ENCODE data around the gene CDRT4.

The CDRT4 gene

GRCh38 chr17:15406081-15406480, 61.3 kb downstream of the CDRT4 start:
- Histone ChIP-seq H3K27me3 (ENCODE audit: control insufficient read depth, insufficient read depth, low read length) (no peaks in the 10 kb centered on the region), H3K27ac (ENCODE audit: low read depth, low read length) (no peak overlapping the region), H3K4me3 (ENCODE audit: low read depth, low read length) (no peak overlapping the region), H3K36me3 (ENCODE audit: control insufficient read depth, insufficient read depth, low read length) (no peaks in the 10 kb centered on the region), H3K9me3 (ENCODE audit: control insufficient read depth, insufficient read depth, low read length) (no peaks in the 10 kb centered on the region), H3K9ac (ENCODE audit: low read depth, low read length) (no peak overlapping the region), H3K4me1 (ENCODE audit: control insufficient read depth, insufficient read depth, low read length) (no peaks in the 10 kb centered on the region)

GRCh38 chr17:15405058-15405415, 62.4 kb downstream of the CDRT4 start:
- Histone ChIP-seq H3K4me1 (ENCODE audit: control insufficient read depth, insufficient read depth, low read length) (no peaks in the 10 kb centered on the region), H3K36me3 (ENCODE audit: control insufficient read depth, insufficient read depth, low read length) (no peaks in the 10 kb centered on the region), H3K9ac (ENCODE audit: low read depth, low read length) (no peak overlapping the region), H3K27me3 (ENCODE audit: control insufficient read depth, insufficient read depth, low read length) (no peaks in the 10 kb centered on the region), H3K27ac (ENCODE audit: low read depth, low read length) (no peak overlapping the region), H3K9me3 (ENCODE audit: control insufficient read depth, insufficient read depth, low read length) (no peaks in the 10 kb centered on the region), H3K4me3 (ENCODE audit: low read depth, low read length) (no peak overlapping the region)

- H3K36me3 ChIP-seq (ENCODE audit: control insufficient read depth, insufficient read depth, low read length) = no peaks in the 10 kb centered on the region
- no peak overlapping the region for H3K27ac ChIP-seq (ENCODE audit: low read depth, low read length)
- no peak overlapping the region for H3K4me3 ChIP-seq (ENCODE audit: low read depth, low read length)
- no peaks in the 10 kb centered on the region for H3K9me3 ChIP-seq (ENCODE audit: control insufficient read depth, insufficient read depth, low read length)
- H3K4me1 ChIP-seq (ENCODE audit: control insufficient read depth, insufficient read depth, low read length) = no peaks in the 10 kb centered on the region
- H3K9ac ChIP-seq (ENCODE audit: low read depth, low read length) = no peak overlapping the region
- no peaks in the 10 kb centered on the region for H3K27me3 ChIP-seq (ENCODE audit: control insufficient read depth, insufficient read depth, low read length)
Measured at GRCh38 chr17:15404106-15405057, 63.0 kb downstream of the CDRT4 start.

GRCh38 chr17:15403276-15403939, 64.0 kb downstream of the CDRT4 start:
- no peak overlapping the region for H3K9ac ChIP-seq (ENCODE audit: low read depth, low read length)

DNA sequence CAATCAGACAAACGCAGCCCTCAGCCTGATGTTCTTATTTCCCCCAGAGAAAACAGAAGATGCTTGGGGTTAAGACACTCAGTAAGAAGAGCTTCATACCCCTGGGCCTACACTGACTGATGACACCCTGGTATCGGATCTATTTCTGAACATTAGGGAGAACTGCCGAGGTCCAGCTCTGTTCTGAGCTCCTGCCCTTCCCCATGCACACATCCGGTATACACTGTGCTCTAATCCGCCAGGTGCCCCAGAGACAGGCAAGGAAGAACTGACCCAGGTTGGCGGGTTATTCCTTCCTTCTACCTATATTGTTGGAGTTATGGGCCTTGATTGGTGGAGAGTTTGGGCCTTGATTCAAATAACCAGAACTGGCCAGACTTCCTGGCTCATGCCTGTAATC, 68.0 kb downstream of the CDRT4 start:
- H3K9ac ChIP-seq (ENCODE audit: low read depth, low read length) = no peak overlapping the region
- no peaks in the 10 kb centered on the region for H3K4me1 ChIP-seq (ENCODE audit: control insufficient read depth, insufficient read depth, low read length)
- H3K27me3 ChIP-seq (ENCODE audit: control insufficient read depth, insufficient read depth, low read length) = no peaks in the 10 kb centered on the region
- no peak overlapping the region for H3K4me3 ChIP-seq (ENCODE audit: low read depth, low read length)
- H3K36me3 ChIP-seq (ENCODE audit: control insufficient read depth, insufficient read depth, low read length) = no peaks in the 10 kb centered on the region
- H3K27ac ChIP-seq (ENCODE audit: low read depth, low read length) = no peak overlapping the region
- H3K9me3 ChIP-seq (ENCODE audit: control insufficient read depth, insufficient read depth, low read length) = no peaks in the 10 kb centered on the region

More at GRCh38 chr17:15403276-15403939, 64.0 kb downstream of the CDRT4 start:
- Histone ChIP-seq H3K4me1 (ENCODE audit: control insufficient read depth, insufficient read depth, low read length) (no peaks in the 10 kb centered on the region), H3K9me3 (ENCODE audit: control insufficient read depth, insufficient read depth, low read length) (no peaks in the 10 kb centered on the region), H3K4me3 (ENCODE audit: low read depth, low read length) (no peak overlapping the region), H3K36me3 (ENCODE audit: control insufficient read depth, insufficient read depth, low read length) (no peaks in the 10 kb centered on the region), H3K27ac (ENCODE audit: low read depth, low read length) (no peak overlapping the region), H3K27me3 (ENCODE audit: control insufficient read depth, insufficient read depth, low read length) (no peaks in the 10 kb centered on the region)

DNA sequence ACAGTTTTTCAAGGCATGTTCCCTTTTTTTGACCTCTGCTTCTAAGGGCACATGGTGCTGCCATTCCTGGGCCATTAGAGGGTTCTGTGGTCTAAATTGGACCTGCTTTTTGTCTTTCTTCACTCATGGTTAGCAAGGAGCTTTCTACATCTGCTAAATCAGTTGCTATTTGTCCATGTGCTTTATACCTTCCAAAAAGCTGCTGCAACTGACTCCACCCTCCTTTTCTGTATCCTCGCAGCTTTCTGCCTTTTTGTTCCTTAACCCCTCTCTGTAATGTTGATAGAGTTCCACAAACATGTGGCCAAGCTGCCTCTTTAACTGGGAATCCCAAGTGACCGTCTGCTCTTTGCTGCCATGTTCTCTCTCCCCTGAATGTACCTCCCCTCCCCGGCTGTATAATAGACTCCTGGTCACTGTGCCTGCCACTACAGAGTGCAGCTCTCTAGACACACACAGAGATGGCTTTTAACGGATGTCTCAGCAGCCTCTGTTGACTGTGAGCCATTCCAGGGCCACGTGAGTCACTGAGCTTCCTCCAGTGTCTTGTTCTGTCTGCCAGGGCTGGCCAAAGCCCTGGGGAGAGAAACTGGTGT, 68.6 kb downstream of the CDRT4 start:
- Histone ChIP-seq H3K4me3 (ENCODE audit: low read depth, low read length) (no peak overlapping the region), H3K36me3 (ENCODE audit: control insufficient read depth, insufficient read depth, low read length) (no peaks in the 10 kb centered on the region), H3K4me1 (ENCODE audit: control insufficient read depth, insufficient read depth, low read length) (no peaks in the 10 kb centered on the region), H3K9me3 (ENCODE audit: control insufficient read depth, insufficient read depth, low read length) (no peaks in the 10 kb centered on the region), H3K9ac (ENCODE audit: low read depth, low read length) (no peak overlapping the region), H3K27ac (ENCODE audit: low read depth, low read length) (no peak overlapping the region), H3K27me3 (ENCODE audit: control insufficient read depth, insufficient read depth, low read length) (no peaks in the 10 kb centered on the region)

GRCh38 chr17:15398291-15398690, 69.1 kb downstream of the CDRT4 start:
- no peak overlapping the region for H3K9ac ChIP-seq (ENCODE audit: low read depth, low read length)
- H3K9me3 ChIP-seq (ENCODE audit: control insufficient read depth, insufficient read depth, low read length) = no peaks in the 10 kb centered on the region
- no peaks in the 10 kb centered on the region for H3K36me3 ChIP-seq (ENCODE audit: control insufficient read depth, insufficient read depth, low read length)
- no peak overlapping the region for H3K27ac ChIP-seq (ENCODE audit: low read depth, low read length)
- no peaks in the 10 kb centered on the region for H3K4me1 ChIP-seq (ENCODE audit: control insufficient read depth, insufficient read depth, low read length)
- no peaks in the 10 kb centered on the region for H3K27me3 ChIP-seq (ENCODE audit: control insufficient read depth, insufficient read depth, low read length)
- no peak overlapping the region for H3K4me3 ChIP-seq (ENCODE audit: low read depth, low read length)

DNA sequence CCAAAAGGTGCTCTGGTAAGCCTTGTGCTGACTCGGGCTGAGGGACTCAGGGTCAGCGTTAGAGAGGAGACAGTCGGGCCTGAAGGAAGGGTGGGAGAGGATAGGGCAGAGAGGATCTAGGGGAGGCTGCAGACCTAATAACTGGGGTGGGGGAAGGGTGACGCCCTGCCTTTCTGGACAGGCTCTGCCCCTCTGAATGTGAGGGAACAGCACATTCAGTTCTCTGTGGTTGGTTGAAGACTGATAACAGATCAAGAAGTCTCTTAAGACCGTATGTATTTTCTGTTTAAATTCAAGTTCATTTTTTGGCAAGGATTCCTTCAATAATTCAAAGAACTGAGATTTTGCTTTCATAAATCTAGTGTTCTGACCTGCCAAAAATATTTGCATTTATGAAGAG, 69.8 kb downstream of the CDRT4 start:
- Histone ChIP-seq H3K27me3 (ENCODE audit: control insufficient read depth, insufficient read depth, low read length) (no peaks in the 10 kb centered on the region), H3K4me3 (ENCODE audit: low read depth, low read length) (no peak overlapping the region), H3K36me3 (ENCODE audit: control insufficient read depth, insufficient read depth, low read length) (no peaks in the 10 kb centered on the region), H3K4me1 (ENCODE audit: control insufficient read depth, insufficient read depth, low read length) (no peaks in the 10 kb centered on the region), H3K27ac (ENCODE audit: low read depth, low read length) (no peak overlapping the region), H3K9ac (ENCODE audit: low read depth, low read length) (no peak overlapping the region), H3K9me3 (ENCODE audit: control insufficient read depth, insufficient read depth, low read length) (no peaks in the 10 kb centered on the region)

DNA sequence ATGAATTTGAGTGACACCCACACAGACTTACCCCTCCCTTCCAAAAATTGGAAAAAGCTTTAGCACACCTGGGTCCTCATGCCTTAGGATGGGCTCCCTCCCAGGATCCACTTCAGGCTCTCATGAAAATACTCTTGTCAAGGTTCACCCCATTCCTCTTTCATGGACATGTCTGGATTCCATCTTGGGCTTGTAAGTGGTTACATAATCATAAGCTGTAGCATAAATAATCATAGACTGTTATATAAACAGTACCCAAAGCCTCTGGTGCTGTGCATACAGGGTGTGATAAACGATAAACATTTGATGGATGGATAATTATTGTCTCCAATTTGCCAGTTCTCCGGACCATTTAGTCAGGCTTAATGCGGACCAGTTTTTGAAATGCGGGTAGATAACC, 72.3 kb downstream of the CDRT4 start:
- Histone ChIP-seq H3K4me3 (ENCODE audit: low read depth, low read length) (no peak overlapping the region), H3K4me1 (ENCODE audit: control insufficient read depth, insufficient read depth, low read length) (no peaks in the 10 kb centered on the region), H3K9me3 (ENCODE audit: control insufficient read depth, insufficient read depth, low read length) (no peaks in the 10 kb centered on the region), H3K36me3 (ENCODE audit: control insufficient read depth, insufficient read depth, low read length) (no peaks in the 10 kb centered on the region), H3K27me3 (ENCODE audit: control insufficient read depth, insufficient read depth, low read length) (no peaks in the 10 kb centered on the region), H3K9ac (ENCODE audit: low read depth, low read length) (no peak overlapping the region), H3K27ac (ENCODE audit: low read depth, low read length) (no peak overlapping the region)

DNA sequence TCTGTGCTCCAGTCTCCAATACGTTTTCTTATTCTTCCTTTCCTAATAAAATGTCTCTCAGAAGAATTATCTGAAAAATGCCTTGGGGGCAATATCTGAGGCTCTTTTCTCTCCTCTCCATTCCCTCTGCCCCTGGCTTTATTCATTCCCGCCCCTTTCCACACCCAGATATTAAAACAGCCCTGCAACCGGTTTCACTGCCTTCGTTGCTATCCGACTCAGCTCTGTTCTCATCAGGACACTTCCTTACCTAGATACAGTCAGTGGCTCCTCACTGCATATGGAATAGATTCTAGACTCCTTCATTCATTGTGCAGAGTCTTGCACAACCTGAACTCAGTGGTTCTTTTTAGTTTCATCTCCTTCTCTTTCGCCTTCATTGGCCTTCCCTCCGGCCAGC, 74.0 kb downstream of the CDRT4 start:
- Histone ChIP-seq H3K27ac (ENCODE audit: low read depth, low read length) (no peak overlapping the region), H3K4me3 (ENCODE audit: low read depth, low read length) (no peak overlapping the region), H3K36me3 (ENCODE audit: control insufficient read depth, insufficient read depth, low read length) (no peaks in the 10 kb centered on the region), H3K9ac (ENCODE audit: low read depth, low read length) (no peak overlapping the region), H3K27me3 (ENCODE audit: control insufficient read depth, insufficient read depth, low read length) (no peaks in the 10 kb centered on the region), H3K9me3 (ENCODE audit: control insufficient read depth, insufficient read depth, low read length) (no peaks in the 10 kb centered on the region), H3K4me1 (ENCODE audit: control insufficient read depth, insufficient read depth, low read length) (no peaks in the 10 kb centered on the region)

GRCh38 chr17:15392326-15392741, 75.1 kb downstream of the CDRT4 start:
- no peaks in the 10 kb centered on the region for H3K9me3 ChIP-seq (ENCODE audit: control insufficient read depth, insufficient read depth, low read length)
- no peaks in the 10 kb centered on the region for H3K27me3 ChIP-seq (ENCODE audit: control insufficient read depth, insufficient read depth, low read length)
- H3K4me3 ChIP-seq (ENCODE audit: low read depth, low read length) = no peak overlapping the region
- H3K36me3 ChIP-seq (ENCODE audit: control insufficient read depth, insufficient read depth, low read length) = no peaks in the 10 kb centered on the region
- no peak overlapping the region for H3K27ac ChIP-seq (ENCODE audit: low read depth, low read length)
- H3K4me1 ChIP-seq (ENCODE audit: control insufficient read depth, insufficient read depth, low read length) = no peaks in the 10 kb centered on the region
- no peak overlapping the region for H3K9ac ChIP-seq (ENCODE audit: low read depth, low read length)

All from HUES48 (cell line).